Ramos (cell line): ENCODE data around the gene SOX12.

ENCODE experiments used
- in situ Hi-C: fragments of 300-500 bp; cut with MboI; formaldehyde crosslinking; loops from one replicate; pipeline ENCODE4 v1.14.3; 2022; ENCODE audit warnings: low sequenced_read_pairs; ENCODE audit not compliant: unreplicated experiment

Gene SOX12

DNA sequence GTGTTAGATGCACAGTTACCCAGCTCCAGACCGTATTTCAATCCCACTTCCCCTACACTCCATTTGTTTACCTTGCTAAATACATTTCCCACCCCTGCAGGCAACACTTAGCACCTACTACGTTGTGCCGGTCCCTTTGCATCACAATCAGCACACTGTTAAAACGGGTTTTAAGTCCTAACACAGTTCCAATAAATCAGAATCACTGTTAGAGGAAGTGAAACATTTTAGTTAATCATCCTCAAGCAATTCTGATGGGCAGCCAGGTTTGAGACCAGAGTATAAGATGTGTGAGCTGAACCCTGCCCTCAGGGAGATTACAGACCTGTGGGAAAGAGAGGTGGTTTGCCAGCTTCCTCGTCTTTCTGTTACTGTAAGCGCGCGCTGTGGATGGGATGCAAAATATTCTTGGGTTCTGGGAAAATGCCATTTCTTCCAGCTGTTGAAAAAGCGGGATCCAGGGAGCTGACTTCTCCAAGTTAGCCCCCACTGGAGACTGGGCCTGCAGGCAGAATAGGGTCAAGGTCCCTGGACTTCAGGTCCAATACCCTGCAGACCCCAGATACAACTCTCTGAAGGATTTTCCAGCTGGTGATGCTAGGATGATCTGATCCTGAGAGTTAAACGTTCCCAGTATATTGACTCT is 24.9 kb upstream of the SOX12 start:
- in situ Hi-C loops: no loop called here

DNA sequence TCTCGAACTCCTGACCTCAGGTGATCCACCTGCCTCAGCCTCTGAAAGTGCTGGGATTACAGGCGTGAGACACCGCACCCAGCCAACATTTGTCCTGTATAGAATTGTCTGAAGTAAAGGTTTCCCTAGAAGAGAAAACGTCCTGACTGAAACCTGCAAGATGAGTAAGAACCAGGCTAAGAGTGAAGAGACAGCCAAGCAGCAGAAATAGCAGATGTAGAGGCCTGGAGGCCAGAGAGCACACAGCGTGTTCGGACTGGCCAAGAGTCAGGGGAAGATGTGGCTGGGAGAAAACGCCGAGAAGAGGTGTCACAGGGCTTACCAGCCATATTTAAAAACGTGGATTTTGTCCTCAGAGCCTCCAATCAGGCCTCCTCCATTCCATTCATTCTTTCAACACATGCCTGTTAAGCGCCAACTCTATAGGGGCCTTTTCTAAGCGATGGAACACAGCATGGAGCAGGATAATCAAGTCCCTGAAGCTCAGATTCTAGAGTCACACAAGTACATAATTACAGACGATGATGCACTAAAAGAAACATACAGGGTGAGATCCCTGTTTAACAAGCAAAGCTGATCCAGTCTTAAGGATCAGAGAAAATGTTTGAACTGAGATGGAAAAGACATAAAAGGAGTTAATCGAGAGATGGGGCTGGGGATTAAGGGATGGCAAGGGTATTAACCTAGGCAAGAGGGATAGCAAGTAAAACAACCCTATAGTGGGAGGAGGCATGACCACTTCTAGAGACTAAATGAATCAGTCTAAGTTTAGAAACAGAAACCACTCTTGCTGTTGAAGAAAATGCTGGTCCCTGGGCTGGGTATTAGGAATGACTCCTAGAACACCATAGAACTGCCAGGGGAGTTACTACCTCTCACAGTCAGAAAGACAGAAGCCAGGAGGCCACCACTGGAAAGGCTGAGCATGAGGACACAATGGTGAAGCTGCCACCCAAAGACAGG is 23.2 kb upstream of the SOX12 start:
- in situ Hi-C loops: no loop called here

DNA sequence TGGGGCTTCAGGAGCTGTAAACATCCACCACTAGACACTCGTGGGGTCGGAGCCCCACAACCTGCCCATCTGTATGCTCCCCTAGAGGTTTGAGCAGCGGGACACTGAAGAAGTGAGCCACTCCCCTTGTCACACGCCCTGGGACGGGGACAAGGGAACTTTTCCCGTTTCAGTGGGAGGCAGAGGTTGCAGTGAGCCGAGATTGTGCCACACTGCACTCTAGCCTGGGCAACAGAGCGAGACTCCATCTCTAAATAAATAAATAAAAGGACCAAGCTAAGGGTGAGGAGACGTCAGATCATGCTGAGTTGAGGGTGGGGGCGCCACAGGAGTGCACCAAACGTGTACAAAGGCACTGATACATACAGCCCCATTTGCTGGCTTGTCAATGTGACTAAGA is 19.6 kb upstream of the SOX12 start:
- in situ Hi-C loops: no loop called here

DNA sequence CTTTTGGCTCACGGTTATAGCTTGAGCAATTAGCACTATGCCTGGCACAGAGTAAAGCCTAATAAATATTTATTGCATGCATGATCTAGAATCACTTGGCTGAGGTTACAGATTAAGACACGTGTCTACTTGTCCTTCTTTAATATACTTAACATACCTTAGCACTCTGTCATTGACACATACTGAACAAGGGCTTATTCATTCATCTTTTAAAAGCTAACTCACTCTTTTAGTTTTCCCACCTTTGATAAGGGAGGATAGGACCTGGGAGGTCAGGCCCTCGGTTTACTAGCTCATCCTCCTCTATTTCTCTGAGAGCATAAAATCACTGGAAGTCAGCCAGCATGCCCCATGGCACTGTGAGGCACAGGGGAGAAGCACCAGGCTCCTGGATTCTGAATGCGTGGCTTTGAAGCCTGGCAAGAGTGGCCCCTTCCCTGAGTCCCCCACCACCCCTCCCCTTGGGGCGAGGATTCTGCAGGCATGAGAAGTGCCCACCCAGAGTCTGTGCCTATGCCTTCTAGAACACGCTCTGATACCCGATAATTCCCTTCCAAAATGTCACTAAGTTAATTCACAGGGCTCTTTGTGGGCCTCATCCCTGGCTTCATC is 16.8 kb upstream of the SOX12 start:
- in situ Hi-C loops: no loop called here

DNA sequence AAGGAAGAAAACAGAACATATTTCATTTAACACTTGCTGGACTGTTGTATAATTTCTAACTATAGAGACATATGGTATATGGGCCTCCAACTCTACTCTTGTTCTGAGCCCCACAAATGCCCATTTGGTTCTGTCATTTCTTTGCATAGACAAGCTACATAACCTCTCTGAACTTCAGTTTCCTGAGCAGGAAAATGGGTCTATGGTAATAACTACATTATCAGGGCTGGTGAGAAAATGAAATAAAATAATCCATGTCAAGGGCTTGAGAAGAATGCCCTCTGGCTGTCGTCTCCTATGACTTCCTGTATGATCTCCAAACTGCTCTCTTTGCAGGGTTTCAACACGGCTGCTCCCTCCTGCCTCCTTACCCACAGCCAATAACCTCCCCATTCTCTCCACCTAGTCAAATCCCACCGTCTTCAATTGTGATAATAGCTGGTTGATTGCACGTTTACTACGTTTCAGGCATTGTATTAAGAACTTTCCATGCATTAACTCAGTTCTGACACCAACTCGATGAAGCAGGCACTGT is 16.0 kb upstream of the SOX12 start:
- in situ Hi-C loops: no loop called here

DNA sequence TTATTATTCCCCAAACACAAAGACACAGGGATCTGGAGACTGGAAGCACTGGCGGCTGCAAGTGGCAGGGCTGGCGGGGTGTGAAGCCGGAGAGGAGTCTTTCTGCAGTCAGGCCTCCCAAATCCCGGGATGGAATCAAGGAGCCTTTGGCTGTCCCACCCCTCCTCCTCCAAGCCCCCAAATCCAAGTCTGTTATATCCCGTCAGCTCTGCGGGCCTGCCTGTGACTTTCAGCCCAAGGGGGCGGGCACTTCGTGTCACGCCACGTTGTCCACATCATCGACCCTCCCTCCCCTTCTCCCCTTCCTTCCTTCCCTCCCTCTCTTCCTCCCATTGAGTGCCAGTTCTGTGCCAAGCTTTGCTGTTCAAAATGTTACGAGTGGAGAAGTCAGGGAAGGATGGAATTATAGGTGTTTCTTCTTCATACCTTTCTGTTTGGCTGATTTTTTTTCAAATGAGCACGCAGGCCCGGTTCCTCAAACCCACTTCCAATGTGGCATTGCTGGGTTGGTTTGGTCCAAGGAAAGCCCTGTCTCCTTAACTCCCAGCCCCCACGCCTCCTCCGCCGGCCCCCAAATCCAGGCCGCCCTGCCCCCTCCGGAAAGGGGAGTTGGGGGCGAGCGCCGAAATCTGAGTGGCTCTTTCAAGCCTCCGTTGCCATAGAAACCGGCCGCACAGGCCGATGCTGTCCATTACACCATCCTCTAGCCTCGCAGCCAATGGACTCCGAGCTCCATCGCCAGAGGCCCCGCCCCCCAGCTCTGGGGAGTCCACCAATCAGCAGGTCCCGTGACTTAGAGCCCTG is 15.3 kb upstream of the SOX12 start:
- in situ Hi-C loops: no loop called here

DNA sequence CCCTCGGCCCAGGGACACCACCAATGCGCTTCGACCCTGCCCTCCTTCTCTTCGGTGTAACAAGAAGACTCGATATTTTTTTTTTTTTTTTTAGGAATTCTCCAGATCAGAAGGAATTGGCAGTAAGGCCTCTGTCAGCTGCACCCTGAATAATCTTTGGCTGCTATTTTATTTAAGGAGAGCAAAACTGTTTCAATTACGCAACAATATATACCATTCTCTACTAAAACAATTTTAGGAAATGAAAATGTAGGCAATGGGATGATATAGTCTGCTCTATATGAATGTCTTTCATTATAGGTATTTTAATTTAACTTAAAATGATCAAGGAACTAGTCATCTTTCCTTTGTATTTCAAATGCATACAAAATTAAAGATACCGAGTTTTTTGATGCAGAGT is 14.7 kb upstream of the SOX12 start:
- in situ Hi-C loops: no loop called here

DNA sequence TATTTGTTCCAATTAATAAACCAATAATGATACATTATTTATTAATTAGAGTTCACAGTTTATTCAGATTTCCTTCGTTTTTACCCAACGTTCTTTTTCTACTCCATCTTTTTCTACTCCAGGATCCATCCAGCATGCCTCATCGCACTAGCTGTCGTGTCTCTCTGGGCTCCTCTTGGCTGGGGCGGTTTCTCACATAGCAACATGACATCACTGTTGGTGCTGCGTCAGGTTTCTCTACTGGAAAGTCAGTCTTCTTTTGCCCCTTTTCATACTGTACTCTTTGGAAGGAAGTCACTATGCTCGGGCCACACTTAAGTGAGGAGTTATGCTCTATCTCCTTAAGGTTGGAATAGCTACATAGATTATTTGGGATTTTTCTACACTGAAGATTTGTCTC is 13.7 kb upstream of the SOX12 start:
- in situ Hi-C loops: no loop called here

DNA sequence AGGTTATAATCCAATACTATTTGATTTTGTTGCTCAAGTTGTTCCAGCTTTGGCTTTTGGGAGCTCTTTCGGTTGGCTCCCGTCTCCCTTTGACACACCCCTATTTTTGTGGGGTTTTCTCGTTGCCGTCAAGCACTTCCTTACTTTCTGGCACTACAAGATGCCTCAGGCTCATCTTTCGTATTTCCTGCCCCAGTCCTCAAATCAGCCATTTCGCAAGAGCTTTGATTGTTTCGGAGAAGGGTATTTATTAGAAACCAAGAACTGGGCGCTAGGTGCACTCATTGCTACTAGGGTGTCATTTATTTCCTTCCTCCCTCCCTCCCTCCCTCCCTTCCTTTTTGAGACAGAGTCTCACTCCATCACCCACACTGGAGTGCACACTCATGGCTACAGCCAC is 13.3 kb upstream of the SOX12 start:
- in situ Hi-C loops: no loop called here

DNA sequence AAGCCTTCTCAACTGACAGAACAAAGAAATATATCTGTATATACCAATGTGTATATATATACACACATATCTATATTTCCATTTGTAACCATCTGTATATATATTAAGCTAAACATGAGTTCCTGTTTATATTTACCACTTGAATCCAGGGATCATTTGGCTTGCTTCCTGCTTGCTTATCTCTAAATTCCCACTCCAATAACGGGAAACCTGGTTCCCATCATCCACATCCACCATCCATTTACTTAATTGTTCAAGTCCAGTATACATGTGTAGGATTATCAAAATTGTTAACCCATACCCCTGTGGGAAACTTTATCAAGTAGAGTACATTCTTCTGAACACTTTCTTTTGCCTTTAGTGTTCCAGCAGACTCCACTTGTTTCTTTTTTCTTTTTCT is 12.5 kb upstream of the SOX12 start:
- in situ Hi-C loops: no loop called here

DNA sequence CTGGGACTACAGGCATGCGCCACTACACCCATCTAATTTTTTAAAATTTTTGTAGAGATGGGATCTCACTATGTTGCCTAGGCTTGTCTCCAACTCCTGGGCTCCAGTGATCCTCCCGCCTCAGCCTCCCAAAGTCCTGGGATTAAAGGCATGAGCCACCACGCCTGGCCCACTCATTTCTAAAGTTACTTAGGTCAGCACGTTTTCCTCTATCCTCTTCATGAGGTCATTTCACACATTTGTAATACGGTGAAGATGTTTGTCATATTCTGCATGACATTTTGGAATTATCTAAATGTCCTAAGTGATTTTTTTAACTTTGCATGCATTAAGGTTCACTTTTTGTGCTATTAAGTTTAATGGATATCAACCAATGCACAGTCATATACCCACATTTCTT is 11.9 kb upstream of the SOX12 start:
- in situ Hi-C loops: no loop called here

DNA sequence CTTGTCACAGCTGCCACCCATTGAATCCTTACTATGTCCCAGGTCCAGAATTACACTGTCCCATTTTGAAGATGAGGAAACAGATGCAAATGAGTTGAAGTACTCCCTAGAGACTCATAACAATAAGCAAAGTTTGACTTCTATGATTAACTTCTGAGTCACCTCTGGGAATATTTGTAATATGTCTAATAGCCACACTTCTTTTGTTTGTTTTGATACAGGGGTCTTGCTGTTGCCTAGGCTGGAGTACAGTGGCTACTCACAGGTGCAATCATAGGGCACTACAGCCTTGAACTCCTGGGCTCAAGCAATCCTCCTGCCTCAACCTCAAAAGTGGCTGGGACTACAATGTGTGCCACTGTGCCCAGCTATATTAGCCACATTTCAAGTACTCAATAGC is 11.4 kb upstream of the SOX12 start:
- in situ Hi-C loops: no loop called here

DNA sequence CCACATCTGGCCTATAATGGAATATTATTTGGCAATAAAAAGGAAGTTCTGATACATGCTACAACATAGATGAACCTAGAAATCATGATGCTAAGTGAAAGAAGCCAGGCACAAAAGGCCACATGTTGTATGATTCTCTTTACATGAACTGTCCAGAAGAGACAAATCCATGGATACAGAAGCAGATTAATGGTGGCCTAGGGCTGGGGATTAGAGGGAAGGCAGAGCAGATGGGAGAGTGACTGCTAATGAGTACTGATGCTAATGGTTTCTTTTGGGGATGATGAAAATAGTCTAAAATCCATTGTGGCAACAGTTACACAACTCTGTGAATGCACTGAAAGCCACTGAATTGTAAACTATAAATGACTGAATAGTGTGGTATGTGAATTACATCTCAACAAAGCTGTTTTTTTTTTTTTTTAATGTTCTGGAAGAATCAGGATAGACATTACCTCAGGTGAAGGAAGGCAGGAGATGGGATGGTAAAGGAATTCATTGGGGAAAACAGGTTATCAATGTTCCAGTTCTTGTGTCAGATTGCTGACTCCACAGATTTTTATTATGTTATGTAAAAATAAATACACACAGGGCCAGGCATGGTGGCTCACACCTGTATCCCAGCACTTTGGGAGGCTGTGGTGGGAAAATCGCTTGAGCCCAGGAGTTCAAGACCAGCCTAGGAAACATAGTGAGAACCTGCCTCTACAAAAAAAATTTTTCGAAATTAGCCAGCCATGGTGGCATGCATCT is 8.9 kb upstream of the SOX12 start:
- in situ Hi-C loops: no loop called here

DNA sequence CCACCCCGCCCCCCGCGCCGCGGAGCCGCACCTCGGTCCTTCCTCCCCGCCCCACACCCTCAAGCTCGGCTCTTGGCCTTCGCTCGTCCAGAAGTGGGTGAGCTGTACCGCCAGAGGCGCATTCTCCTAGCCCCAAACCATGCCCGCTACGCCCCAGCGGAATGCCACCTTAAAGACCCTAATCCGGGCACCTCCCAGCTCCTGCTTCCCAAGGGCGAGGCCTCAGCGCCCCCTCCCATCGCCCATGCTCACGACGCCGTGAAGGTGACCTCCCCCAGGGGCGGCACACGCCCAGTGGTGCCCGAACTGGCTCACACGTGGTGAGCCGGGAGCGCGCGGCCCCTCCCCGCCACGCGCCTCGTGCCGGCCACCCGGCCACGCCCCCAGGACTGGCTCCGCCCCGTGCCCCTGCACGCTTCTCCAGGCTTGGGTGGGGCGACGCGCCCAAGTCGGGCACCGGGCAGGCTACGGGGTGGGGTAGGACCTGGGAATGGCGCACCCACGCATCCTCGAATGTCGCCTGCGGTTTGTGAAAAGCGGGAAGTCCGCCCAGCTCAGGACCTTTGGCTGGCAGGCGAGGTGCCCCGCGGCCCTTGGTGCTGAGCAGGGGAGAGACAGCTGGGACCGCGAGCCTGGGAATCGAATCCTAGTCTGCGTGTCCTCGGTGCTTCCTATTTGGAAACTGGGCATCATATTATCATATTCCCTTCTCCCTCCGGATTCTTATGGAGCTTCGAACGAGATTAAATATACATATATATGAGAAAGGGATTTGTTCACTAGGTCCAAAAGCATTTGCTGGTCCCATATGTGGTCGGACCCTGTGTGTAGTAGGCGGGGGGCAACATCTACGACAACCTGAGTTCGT is 941 bp upstream of the SOX12 start:
- in situ Hi-C loops: no loop called here

DNA sequence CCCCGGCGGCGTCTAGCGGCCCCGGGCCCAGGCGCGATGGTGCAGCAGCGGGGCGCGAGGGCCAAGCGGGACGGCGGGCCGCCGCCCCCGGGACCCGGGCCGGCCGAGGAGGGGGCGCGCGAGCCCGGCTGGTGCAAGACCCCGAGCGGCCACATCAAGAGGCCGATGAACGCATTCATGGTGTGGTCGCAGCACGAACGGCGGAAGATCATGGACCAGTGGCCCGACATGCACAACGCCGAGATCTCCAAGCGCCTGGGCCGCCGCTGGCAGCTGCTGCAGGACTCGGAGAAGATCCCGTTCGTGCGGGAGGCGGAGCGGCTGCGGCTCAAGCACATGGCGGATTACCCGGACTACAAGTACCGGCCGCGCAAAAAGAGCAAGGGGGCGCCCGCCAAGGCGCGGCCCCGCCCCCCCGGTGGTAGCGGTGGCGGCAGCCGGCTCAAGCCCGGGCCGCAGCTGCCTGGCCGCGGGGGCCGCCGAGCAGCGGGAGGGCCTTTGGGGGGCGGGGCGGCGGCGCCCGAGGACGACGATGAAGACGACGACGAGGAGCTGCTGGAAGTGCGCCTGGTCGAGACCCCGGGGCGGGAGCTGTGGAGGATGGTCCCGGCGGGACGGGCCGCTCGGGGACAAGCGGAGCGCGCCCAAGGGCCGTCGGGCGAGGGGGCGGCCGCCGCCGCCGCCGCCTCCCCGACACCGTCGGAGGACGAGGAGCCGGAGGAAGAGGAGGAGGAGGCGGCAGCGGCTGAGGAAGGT is 715 bp downstream of the SOX12 start:
- in situ Hi-C loops: no loop called here

DNA sequence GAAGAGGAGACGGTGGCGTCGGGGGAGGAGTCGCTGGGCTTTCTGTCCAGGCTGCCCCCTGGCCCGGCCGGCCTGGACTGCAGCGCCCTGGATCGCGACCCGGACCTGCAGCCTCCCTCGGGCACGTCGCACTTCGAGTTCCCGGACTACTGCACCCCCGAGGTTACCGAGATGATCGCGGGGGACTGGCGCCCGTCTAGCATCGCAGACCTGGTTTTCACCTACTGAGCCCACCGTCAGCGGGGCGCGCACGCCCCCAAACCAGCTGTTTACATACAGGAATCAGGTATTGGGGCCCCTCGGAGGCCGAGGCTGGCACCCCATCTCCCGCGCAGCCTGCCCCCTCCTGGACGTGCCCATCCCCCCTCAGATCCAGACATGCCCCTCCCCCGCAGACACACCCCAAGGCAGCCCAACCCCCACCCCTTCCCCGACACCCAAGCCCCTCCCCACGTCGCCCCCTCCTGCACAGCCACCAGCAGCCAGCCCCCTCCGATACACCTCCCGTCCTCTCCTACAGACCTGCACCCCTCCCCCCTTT is 1.4 kb downstream of the SOX12 start:
- in situ Hi-C loops: no loop called here

DNA sequence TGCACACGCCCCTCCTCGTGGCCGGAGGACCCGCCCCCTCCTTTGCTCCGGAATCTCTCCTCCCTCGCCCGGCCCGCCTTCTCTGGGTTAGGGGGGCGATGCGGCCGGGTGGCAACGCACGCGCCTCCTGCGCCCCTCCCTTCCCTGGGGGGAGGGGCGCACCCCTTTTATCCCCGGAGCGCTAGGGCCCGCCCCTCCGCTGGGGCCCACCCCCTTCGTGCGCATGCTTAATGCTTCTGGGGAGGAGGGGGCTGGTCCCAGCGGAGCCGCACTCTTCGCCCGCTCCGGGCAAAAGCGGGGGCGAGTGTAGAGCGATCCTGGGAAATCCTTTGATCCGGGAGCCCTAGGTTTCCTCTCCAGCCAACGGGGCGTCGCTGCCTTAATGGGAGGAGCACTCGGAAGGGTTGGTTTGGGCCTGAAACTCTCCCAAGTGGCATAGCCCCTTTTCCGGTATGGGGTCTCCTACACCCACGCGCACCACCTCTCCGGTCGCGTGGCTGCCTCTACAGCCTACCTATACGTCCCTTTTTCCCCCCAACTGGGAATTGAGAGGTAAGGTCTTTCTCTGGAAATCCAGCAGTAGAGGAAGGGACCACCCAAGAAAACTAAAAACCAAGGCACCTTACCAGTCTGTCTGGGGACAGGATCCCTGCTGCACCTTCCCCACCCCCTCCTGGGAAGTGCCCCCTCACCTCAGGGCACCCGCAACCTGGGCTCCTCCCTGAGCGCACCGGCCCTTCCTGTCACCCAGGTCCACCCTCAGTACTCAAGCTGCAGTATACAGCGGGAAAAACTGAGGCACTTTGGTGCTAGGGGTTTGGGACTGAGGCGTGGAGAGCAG is 2.1 kb downstream of the SOX12 start:
- in situ Hi-C loops: no loop called here
